Glomerular endothelial cell (primary cell): ENCODE results near the gene SLC34A3. TPM values are rescaled to one million over a fixed set of nuclear protein-coding genes. Genes with fewer than 3 reads are reported as not detected.

Experiments
- DNase-seq: peaks from one replicate; pipeline ENCODE4 v3.0.0-alpha.2; 2011; ENCODE audit warnings: low read depth, low spot score; ENCODE audit errors: extremely low read depth
- total RNA-seq: library from RNA; depleted of rRNA; stranded (reverse); fragments of >200 nt; gene quantifications from 2 replicates; pipeline ENCODE4 v1.2.3, GENCODE V29; 2015

Gene SLC34A3
- total RNA-seq, 1 donor from 2014 or later: not detected

DNA sequence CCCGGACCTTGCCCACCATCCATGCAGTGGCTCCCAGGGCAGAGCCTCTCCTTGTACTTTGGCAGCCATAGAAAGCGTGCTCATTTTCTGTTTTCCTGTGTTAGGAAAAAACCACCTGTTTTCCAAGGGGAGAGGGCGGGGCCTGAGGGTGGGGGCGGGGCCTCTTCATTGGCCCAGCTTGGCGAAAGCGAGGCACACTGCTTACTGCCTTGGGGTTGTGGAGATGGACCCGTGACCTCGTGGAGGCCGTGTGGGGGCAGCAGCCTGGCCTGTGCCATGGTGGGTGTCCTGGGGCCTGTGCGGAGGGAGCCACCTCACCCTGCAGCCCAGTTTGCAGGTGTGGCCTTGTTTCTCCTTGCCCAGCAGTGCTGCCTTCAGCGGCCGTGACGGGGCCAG is 42.4 kb downstream of the SLC34A3 start:
- DNase-seq: no peak

DNA sequence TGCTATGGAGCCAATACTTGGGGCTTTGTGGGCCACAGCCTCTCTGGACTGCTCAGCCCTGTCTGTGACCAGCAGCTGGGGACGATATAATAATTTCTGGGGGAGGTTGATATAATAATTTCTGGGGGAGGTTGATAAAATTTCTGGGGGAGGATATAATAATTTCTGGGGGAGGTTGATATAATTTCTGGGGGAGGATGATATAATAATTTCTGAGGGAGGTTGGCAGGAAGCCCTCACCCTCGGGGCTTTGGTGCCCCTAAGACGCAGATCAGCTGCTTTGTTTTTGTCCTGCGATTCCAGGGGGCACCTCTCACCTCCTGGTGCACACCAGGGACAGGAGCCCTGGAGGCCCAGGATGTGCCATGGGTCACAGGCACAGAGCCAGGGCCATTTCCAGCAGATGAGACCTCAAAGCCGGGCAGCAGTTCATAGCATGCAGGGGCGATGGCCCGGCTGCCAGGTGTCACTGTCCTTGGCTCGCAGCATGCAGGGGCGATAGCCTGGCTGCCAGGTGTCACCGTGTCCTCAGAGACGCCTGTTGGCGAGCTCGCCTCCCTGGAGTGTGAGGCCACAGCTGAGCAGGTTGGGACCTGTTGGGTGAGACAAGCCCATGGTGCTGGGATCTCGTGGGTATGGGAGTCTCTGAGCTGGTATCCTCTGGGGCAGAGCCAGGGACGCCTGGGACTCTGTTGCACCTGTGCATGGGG is 43.1 kb downstream of the SLC34A3 start:
- DNase-seq: no peak

DNA sequence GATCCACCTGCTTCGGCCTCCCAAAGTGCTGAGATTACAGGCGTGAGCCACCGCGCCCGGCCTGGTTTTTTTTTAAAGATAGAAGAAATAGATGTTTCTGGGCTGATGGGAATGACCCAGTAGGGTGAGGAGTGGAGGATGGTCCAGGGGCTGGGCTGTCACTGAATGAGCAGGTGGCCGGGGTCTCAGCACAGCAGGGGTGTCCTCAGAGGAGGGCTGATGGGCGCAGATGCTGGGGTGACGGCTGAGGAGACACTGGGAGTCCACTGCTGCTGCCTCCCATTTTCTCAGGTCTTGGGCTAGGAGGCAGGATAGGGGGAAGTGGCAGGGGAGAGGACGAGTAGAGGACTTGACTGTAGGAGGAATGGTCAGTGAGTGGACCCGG is 44.5 kb downstream of the SLC34A3 start:
- DNase-seq: no peak

DNA sequence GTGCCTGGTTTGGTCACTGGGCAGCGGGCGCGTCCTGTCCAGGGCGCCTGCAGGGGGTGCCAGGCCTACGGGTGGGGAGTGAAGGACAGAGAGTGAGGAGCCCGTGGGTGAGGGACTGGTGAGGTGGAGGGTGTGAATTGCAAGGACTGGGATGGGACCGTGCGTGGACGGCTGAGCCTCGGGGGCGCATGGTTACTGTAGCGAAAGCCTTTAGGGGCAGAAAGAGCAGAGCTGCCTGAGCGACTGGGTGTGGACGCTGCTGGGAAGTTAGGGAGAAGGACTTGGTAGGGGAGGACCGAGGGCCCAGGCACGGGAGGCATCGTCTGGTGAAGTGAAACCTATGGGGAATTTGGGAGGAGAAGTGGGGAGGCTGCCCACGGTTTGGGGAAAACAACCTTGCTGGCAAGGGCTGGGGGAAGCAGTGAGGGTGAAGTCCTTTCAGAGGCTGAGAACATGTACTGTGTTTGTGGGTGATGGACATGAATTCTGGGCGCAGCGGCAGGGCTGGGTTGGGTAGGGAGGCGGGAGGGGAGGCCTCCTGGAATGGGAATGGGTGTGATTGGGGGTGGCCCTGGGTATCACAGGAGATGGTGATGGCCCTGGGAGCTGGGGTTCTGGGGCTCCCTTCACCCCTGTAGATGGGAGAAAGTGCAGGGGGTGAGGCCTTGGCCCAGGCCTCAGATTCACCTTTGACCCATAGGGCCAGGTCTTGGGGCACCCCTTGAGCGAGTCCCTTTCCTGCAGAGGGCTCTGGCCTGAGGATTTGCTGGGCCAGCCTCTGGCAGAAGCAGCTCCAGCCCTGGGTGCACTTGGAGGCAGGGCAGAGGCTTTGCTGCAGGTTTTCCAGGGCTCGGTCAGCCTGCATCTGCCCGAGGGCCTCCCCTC is 45.1 kb downstream of the SLC34A3 start:
- DNase-seq: no peak

DNA sequence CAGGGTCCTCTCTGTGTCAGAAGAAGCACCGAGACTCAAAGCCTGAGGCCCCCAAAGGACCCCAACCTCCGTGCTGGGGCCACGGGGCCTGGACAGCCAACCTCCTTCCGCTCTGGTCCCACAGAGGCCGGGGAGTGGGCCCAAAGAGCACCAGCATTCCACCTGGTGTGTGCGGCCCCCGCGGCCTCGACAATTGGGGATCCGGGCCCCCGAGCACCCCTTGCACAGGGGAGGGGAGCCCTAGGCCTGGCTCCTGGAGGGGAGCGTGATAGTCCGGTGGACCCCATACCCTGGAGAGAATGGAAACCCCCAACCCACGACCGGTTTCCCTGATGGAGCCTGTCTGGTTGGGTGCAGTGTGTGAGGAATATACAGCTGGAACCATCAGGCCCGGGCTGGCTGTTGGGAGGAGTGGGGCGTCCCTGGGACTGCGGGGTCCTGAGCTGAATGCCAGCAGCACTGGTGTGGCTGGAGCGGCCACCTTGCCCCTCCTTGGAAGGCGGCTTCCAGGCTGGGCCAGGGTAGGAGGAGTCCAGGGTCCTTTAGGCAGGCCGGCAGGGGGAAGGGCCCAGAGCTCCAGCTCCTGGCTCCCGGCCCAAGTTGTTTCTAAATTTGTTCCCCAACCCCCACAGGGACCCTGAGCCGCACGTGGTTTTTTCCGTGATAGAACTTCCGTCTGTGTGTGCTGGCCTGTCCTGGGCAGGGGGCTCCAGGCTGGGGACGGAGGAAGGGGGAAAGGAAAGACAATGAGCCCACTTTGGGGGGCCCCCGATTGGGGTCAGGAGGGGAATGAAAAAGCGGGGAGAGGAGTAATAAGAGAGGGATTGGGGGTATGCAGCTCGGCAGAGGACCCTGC is 46.0 kb downstream of the SLC34A3 start:
- DNase-seq: no peak

DNA sequence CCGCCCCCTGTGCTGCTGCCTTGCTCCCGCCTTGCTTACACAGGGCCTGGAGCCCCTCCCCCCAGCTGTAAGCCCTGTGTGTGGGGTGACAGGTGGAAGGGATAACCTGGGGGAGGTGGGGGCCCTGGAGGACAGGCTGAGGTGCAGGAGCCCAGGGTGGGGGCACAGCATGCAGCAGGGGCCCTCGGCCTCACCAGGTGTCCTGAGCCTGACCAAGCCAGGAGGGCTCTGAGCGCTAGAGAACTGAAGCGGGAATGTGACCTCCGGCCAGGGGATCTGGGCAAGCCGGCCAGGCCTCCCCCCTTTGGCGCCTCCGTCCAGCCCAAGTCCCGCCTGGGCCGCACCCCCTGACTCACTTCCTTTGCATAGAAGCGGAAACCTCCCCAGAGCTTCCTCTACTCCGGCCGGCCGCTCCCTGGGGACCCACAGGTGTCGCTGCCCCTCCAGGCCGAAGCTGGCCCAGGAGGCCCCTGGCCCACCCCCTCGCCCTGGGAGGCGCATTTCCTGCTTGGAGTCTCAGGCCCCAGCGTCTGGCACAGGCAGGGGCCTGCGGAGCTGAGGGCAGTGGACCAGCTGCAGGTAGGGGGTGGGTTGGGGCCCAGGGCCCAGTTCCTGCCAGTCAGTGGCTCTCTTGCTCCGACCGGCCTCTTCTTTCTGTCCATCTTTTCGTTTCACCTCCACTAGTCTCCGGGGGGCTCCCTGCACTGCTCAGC is 46.8 kb downstream of the SLC34A3 start, which contains the start of gene TOR4A:
TSS of gene TOR4A (plus strand) at position 398 of the 713 bp plus-strand sequence. CDS start 964 bp downstream, outside the sequence.
- DNase-seq: no peak

DNA sequence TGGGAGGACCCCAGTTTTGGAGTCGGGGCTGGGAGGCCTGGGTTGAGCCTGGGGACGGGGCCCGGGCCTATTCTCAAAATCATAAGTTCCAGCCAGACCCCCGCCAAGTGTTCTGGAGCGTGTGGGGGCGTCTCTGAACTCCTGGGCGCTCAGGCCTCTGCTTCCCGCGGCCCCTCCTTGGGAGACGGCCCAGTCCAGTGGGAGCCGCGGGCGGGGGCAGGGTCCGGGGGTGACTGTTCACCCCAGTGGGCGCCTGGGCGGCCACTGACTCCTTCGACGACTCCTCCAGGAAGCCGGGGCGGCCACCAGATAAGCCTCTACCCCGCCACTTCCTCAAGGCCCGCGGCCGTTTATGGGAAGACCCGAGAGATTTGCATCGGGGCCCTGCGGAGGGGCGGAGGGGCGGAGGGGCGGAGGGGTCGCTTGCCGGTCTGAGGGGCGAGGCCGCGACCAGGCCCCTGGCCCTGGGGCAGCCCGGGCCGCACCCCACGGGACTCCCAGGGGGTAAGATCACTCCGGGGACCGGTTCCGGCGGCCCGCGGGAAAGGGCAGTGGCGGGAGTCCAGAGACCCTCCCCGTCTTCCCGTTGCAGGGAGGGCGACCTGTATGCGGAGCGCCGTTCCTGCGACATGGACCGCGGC is 47.5 kb downstream of the SLC34A3 start:
- no peak for DNase-seq

DNA sequence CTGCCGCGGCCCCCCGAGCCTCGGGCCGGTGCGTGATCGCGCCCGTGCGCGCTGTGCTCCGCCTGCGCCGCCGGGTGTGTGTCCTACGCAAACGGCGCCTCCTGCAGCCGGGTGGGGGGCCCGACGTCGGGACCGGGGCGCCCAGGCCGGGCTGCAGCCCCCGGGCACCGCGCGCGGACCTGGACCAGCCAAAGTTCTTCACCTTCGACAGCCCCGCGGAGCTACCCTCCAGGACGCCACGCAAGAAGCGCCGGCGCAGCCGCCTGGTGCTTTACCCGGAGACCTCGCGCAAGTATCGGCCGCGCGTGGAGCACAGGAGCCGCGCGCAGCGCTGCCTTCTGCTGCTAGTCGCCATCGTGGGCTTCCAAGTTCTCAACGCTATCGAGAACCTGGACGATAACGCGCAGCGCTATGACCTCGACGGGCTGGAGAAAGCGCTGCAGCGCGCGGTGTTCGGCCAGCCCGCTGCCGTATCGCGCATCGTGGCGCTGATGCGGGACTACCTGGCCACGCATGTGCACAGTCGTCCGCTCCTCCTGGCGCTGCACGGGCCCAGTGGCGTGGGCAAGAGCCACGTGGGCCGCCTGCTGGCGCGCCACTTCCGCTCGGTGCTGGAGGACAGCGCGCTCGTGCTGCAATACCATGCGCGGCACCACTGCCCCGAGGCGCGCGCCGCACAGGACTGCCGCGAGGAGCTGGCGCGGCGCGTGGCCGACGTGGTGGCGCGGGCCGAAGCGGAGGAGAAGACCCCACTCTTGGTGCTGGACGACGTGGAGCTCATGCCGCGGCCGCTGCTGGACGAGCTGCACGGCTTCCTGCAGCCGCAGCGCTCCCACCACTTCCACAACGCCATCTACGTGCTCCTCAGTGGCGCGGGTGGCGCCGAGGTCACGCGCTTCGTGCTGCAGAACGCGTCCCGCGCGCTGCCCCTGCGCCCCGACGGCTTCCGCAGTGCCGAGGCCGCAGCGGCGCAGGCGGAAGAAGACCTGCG is 48.3 kb downstream of the SLC34A3 start:
- DNase-seq: no peak

DNA sequence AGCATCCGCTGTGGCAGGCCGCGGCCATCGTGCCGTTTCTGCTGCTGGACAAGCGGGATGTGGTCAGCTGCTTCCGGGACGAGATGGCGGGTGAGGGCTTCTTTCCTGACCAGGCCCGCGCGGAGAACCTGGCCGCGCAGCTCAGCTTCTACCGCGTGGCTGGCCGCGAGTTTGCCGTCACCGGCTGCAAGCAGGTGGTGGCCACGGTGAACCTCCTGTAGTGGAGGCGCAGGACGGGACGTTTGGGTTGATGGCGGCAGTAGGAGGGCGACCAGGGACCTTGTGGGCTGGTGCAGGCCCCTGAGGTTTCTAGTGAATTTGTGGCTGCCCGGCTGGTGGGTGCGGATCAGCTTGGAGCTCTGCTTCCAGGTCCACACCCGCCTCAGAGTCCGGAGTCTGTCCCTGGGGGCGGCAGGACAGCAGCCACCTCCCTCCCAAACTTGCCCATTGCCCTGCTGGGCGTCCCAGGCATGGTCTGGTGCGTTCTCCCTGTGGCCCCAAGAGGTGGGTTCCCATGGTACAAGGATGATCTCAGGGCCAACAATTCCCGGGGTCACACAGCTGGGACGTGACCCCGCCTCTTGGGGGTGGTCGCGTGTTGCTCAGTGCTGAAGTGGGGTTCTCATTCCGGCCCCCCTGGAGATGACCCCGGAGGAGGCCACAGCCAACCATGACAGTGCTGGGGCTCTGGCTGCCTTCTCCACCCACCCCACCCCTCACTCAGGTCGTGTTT is 49.2 kb downstream of the SLC34A3 start:
- no peak for DNase-seq

DNA sequence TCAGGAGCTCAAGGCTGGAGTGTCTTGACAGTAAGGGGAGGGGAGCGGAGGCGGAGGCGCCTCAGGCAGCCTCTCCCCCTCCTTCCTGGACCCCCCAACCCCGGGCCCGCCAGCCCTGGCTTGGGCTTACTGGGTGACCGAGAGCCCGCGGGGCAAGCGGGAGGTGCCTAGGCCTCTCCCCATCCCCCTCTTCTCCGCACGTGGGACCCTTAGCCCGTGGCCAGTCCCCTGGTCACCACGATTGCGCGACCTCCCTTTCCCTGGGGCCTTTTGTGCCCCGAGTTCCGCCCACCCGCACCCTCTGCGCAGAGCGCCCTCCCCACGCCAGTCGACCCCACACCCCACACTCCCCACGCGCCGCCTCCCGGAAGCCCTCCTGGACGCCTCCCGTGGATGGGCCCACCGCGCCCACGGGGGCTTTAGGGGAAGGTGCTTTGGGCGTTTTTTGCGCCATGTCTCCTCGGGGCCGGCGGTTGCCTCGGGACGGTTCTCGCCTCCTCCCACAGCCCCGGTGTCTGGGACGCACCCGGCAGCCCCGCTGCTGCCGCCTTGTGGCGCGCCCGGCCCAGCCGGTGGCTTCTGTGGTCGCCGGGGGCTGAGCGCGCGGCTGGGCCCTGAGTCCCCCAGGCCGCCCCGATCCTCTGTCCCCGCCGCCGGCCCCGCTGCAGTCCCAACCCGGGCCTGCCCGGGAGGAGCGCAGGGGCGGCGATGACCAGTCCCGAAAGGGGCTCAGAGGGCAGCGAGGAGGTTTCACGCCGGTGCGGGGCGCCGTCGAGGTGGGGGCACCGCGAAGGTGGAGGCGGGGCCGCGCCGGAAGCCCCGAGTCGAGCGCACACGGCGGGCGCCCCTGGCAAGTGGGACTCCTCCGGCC is 50.0 kb downstream of the SLC34A3 start:
- DNase-seq: no peak

DNA sequence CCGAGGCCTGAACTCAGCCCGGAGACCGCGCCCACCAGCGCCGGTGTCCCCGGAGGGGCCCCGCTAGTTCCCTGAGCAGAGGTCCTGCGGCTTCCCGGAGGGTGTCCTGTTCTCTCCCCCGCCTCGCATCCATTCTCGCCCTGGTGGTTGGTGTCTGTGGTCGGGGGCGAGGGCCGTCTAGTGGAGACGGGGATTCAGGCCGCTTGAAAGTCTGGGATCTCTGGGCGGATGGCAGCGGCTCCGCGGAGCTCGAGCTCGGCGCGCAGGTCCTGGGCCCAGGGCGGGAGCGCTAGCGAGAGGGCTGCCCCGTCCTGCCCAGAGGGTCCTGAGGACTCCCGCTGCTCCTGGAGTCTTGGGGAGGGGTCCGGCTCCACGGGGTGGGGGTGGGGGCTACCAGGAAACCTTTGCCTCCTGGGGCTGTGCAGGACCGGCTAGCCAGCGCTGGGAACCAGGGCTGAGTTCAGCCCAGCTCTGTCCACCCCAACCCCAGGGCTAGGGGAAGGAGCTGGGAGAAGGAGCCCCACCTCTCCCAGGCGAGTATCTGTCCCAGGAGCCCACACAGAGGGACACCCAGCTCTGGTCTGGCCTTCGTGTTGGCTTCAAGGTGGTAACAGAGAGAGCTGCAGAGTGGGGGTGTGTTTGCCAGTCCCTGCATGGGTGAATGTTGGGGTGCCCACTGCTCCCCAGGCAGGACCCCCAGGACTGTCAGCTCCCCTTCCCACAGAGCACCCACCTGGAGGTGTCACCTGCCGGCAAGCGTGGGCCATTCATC is 50.8 kb downstream of the SLC34A3 start:
- no peak for DNase-seq

Other genes starting within 250 kb of the SLC34A3 start
- gene LCNL1, start 247.9 kb upstream of the SLC34A3 start, total RNA-seq: not detected in 2 replicates
- gene PAXX, start 238.5 kb upstream of the SLC34A3 start, total RNA-seq: 28.0 and 47.2 TPM in 2 replicates
- 0.29 and 2.3 TPM in 2 replicates for gene CLIC3, start 234.3 kb upstream of the SLC34A3 start, total RNA-seq
- 27.2 and 28.4 TPM in 2 replicates for gene ABCA2, start 202.7 kb upstream of the SLC34A3 start, total RNA-seq
- not detected in 2 replicates for gene FUT7, start 198.8 kb upstream of the SLC34A3 start, total RNA-seq
- 195 and 250 TPM in 2 replicates for gene NPDC1, start 184.7 kb upstream of the SLC34A3 start, total RNA-seq
- not detected in 2 replicates for gene ENTPD2, start 176.8 kb upstream of the SLC34A3 start, total RNA-seq
- 6.1 and 6.7 TPM in 2 replicates for gene SAPCD2, start 160.3 kb upstream of the SLC34A3 start, total RNA-seq
- 17.2 and 30.3 TPM in 2 replicates for gene UAP1L1, start 153.4 kb upstream of the SLC34A3 start, total RNA-seq
- gene MAN1B1, start 143.9 kb upstream of the SLC34A3 start, total RNA-seq: 109 and 118 TPM in 2 replicates
- 154 and 167 TPM in 2 replicates for gene DPP7, start 116.2 kb upstream of the SLC34A3 start, total RNA-seq
- gene GRIN1, start 91.7 kb upstream of the SLC34A3 start, total RNA-seq: not detected in 2 replicates
- gene LRRC26, start 60.9 kb upstream of the SLC34A3 start, total RNA-seq: not detected in 2 replicates
- not detected in 2 replicates for gene TMEM210, start 58.8 kb upstream of the SLC34A3 start, total RNA-seq
- gene ANAPC2, start 42.3 kb upstream of the SLC34A3 start, total RNA-seq: 22.9 and 34.2 TPM in 2 replicates
- 91.8 and 109 TPM in 2 replicates for gene SSNA1, start 42.2 kb upstream of the SLC34A3 start, total RNA-seq
- 10.0 and 10.8 TPM in 2 replicates for gene TPRN, start 30.2 kb upstream of the SLC34A3 start, total RNA-seq
- 24.3 and 32.1 TPM in 2 replicates for gene TMEM203, start 25.3 kb upstream of the SLC34A3 start, total RNA-seq
- gene NDOR1, start 25.2 kb upstream of the SLC34A3 start, total RNA-seq: 10.3 and 12.8 TPM in 2 replicates
- 0.76 and 2.9 TPM in 2 replicates for gene RNF208, start 8.7 kb upstream of the SLC34A3 start, total RNA-seq
- gene CYSRT1, start 5.7 kb upstream of the SLC34A3 start, total RNA-seq: 0.41 and 0.78 TPM in 2 replicates
- gene RNF224, start 3.4 kb upstream of the SLC34A3 start, total RNA-seq: not detected in 2 replicates
- gene TUBB4B, start 10.4 kb downstream of the SLC34A3 start, total RNA-seq: 400 and 427 TPM in 2 replicates
- not detected in 2 replicates for gene STPG3, start 20.4 kb downstream of the SLC34A3 start, total RNA-seq
- 48.5 and 63.0 TPM in 2 replicates for gene NELFB, start 24.4 kb downstream of the SLC34A3 start, total RNA-seq
- gene TOR4A, start 46.8 kb downstream of the SLC34A3 start, total RNA-seq: 59.7 and 81.4 TPM in 2 replicates
- gene NRARP, start 71.4 kb downstream of the SLC34A3 start, total RNA-seq: 62.5 and 188 TPM in 2 replicates
- 20.9 and 32.6 TPM in 2 replicates for gene EXD3, start 192.3 kb downstream of the SLC34A3 start, total RNA-seq
- gene NOXA1, start 192.5 kb downstream of the SLC34A3 start, total RNA-seq: 1.2 and 1.7 TPM in 2 replicates
- gene ENTPD8, start 210.5 kb downstream of the SLC34A3 start, total RNA-seq: 0.10 and 0.18 TPM in 2 replicates
- 53.7 and 74.7 TPM in 2 replicates for gene NSMF, start 228.4 kb downstream of the SLC34A3 start, total RNA-seq